K562 (cell line): ENCODE data around the gene PFDN2. TPM values are rescaled to one million over a fixed set of nuclear protein-coding genes. Genes with fewer than 3 reads are reported as not detected.

ENCODE experiments used
- AFF4 ChIP-seq: sonication (generic); formaldehyde crosslinking; IDR thresholded peaks from 2 replicates; pipeline ENCODE4 v1.8.0; 2023; ENCODE audit warnings: mild to moderate bottlenecking, missing genetic modification reagents
- ESRRA ChIP-seq: fragments of 450-650 bp; IDR thresholded peaks from 2 replicates; pipeline ENCODE4 v1.6.1; 2014; ENCODE audit warnings: low read depth, mild to moderate bottlenecking, moderate library complexity, borderline replicate concordance
- GMEB1 ChIP-seq: fragments of 250-450 bp; sonication (Bioruptor Pico); IDR thresholded peaks from 2 replicates; pipeline ENCODE4 v1.4.0; 2020; ENCODE audit warnings: mild to moderate bottlenecking
- HDAC8 ChIP-seq: fragments of 450-650 bp; IDR thresholded peaks from 2 replicates; pipeline ENCODE4 v1.6.1; 2016; ENCODE audit warnings: mild to moderate bottlenecking, missing genetic modification characterization, moderate library complexity, missing compliant biosample characterization
- KLF6 ChIP-seq: fragments of 250-450 bp; sonication (Bioruptor Pico); IDR thresholded peaks from 2 replicates; pipeline ENCODE4 v1.4.0; 2020; ENCODE audit warnings: mild to moderate bottlenecking, moderate library complexity, borderline replicate concordance
- LARP7 ChIP-seq: fragments of 450-650 bp; IDR thresholded peaks from 2 replicates; pipeline ENCODE4 v1.6.1; 2016
- NBN ChIP-seq: fragments of 450-650 bp; IDR thresholded peaks from 2 replicates; pipeline ENCODE4 v1.6.1; 2016; ENCODE audit warnings: low read depth, mild to moderate bottlenecking
- NR3C1 ChIP-seq: sonication (generic); formaldehyde crosslinking; IDR thresholded peaks from 2 replicates; pipeline ENCODE4 v1.8.1; 2022; ENCODE audit warnings: missing genetic modification reagents
- PRMT5 ChIP-seq: sonication (generic); formaldehyde crosslinking; IDR thresholded peaks from 2 replicates; pipeline ENCODE4 v1.5.0; 2020; ENCODE audit warnings: missing genetic modification reagents
- RNF219 ChIP-seq: fragments of 250-450 bp; sonication (Bioruptor Pico); IDR thresholded peaks from 2 replicates; pipeline ENCODE4 v1.5.0; 2022; ENCODE audit warnings: mild to moderate bottlenecking
- UBTF ChIP-seq, 2 experiments: IDR thresholded peaks; 2 replicates each; pipeline ENCODE4 v1.6.1; 2012; ENCODE audit warnings: improper control_type of control experiment in 2 of 2, low read depth in 2 of 2, low read length in 2 of 2, borderline replicate concordance in 1 of 2
- XRCC3 ChIP-seq: fragments of 450-650 bp; IDR thresholded peaks from 2 replicates; pipeline ENCODE4 v1.6.1; 2017; ENCODE audit warnings: mild to moderate bottlenecking, moderate library complexity
- ZC3H8 ChIP-seq: fragments of 450-650 bp; IDR thresholded peaks from 2 replicates; pipeline ENCODE4 v1.6.1; 2017
- ZNF830 ChIP-seq: fragments of 250-450 bp; sonication (Bioruptor Pico); IDR thresholded peaks from 2 replicates; pipeline ENCODE4 v1.5.0; 2021; ENCODE audit warnings: mild to moderate bottlenecking
- polyA plus RNA-seq, 8 experiments: library from polyadenylated mRNA; depleted of rRNA in 4 of 8; stranded (reverse) in 5 of 8; unstranded in 3 of 8; fragments of >200 nt; fragmentation: Nextera tagmentation in 2 of 8; fragmentation: Illumina TruSeq in 1 of 8; extraction: Ambion mirVana in 2 of 8; extraction: Trizol in 1 of 8; gene quantifications; 2 replicates each; pipeline versions ENCODE4 v1.2.1 to v1.2.3, GENCODE V29; 2011 to 2014; ENCODE audit warnings: inconsistent platforms in 1 of 8, missing spikeins in 1 of 8
- total RNA-seq, 7 experiments: library from RNA; depleted of rRNA in 6 of 7; stranded (reverse); fragments of >200 nt in 6 of 7; fragmentation: Illumina TruSeq in 2 of 7; extraction: Trizol in 2 of 7; gene quantifications; 2 replicates each; pipeline versions ENCODE4 v1.2.1 to v1.2.3, GENCODE V29; 2011 to 2021; ENCODE audit warnings: low replicate concordance in 1 of 7
- TF ChIP-seq, protein P1 (sequence below): fragments of 250-450 bp; sonication (Bioruptor Pico); IDR thresholded peaks from 2 replicates; pipeline ENCODE4 v1.5.0; 2021; ENCODE audit warnings: mild to moderate bottlenecking, borderline replicate concordance

PFDN2 gene
- total and polyA plus RNA-seq, 9 of the 15 experiments (the other 6 are each of a cell fraction or from before 2014, with no cell fraction given): 50.2 to 361 (median 144) TPM

GRCh38 chr1:161153682-161154337 is 36.0 kb upstream of the PFDN2 start, which contains the start of gene UFC1 (continued):
- TF ChIP-seq UBTF (IDR thresholded peaks at IDR 0.05; ENCODE audit: borderline replicate concordance in 1 of 2, low read depth in 2 of 2, low read length in 2 of 2): peak in 1 of 2 experiments; percentile 79; a peak in 1 of 4 replicates
- TF ChIP-seq KLF6 (CRISPR knock-in tag): peak; percentile 21; the same call in 1 of the 2 replicates
- TF ChIP-seq XRCC3: no peak
- TF ChIP-seq, protein P1, sequence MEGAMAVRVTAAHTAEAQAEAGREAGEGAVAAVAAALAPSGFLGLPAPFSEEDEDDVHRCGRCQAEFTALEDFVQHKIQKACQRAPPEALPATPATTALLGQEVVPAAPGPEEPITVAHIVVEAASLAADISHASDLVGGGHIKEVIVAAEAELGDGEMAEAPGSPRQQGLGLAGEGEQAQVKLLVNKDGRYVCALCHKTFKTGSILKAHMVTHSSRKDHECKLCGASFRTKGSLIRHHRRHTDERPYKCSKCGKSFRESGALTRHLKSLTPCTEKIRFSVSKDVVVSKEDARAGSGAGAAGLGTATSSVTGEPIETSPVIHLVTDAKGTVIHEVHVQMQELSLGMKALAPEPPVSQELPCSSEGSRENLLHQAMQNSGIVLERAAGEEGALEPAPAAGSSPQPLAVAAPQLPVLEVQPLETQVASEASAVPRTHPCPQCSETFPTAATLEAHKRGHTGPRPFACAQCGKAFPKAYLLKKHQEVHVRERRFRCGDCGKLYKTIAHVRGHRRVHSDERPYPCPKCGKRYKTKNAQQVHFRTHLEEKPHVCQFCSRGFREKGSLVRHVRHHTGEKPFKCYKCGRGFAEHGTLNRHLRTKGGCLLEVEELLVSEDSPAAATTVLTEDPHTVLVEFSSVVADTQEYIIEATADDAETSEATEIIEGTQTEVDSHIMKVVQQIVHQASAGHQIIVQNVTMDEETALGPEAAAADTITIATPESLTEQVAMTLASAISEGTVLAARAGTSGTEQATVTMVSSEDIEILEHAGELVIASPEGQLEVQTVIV (CRISPR knock-in tag): no peak
- no peak for TF ChIP-seq RNF219
- TF ChIP-seq NR3C1 (CRISPR knock-in tag): no peak
- peak; percentile 83 for TF ChIP-seq ZC3H8
- TF ChIP-seq ESRRA: no peak
- no peak for TF ChIP-seq ZNF830
- peak; percentile 95 for TF ChIP-seq AFF4
- no peak for TF ChIP-seq LARP7
- TF ChIP-seq GMEB1 (CRISPR knock-in tag): no peak
- 0 out of 2 replicates have a peak, but pooled peaks have one; percentile 40 for TF ChIP-seq HDAC8 (tag)
- TF ChIP-seq PRMT5 (CRISPR knock-in tag): no peak
- TF ChIP-seq NBN: peak; percentile 54; the same call in 1 of the 2 replicates
